ENCODE data around the gene CABCOCO1. TPM values are rescaled to one million over a fixed set of nuclear protein-coding genes. Genes with fewer than 3 reads are reported as not detected.
"Not testable (repeated sequence)": the region's sequence is repeated elsewhere in the genome, so short reads cannot be mapped to it uniquely, and the experiment has no call there.

CABCOCO1 gene
- polyA plus RNA-seq, 1 of the 3 experiments (the other 2 are of a cell fraction), result 0.71 TPM

- Histone ChIP-seq H3K9ac (no peak overlapping the region), H3K27ac (ENCODE audit: low read depth in 2 of 2, low read length in 1 of 2) (no peak overlapping the region), H3K4me3 (ENCODE audit: low read depth in 2 of 2, low read length in 1 of 2) (no peak overlapping the region), H3K79me2 (ENCODE audit: insufficient read depth) (no peaks in the 10 kb centered on the region), H3K9me2 (no peaks in the 10 kb centered on the region), H3K36me3 (replicated peaks in 1 of 2; ENCODE audit: control insufficient read depth in 1 of 2, insufficient read depth in 2 of 2, low read length in 1 of 2) (no peaks in the 10 kb centered on the region), H2AFZ (ENCODE audit: low read depth) (no peak overlapping the region), H3K27me3 (ENCODE audit: insufficient read depth) (no peaks in the 10 kb centered on the region), H3K4me1 (ENCODE audit: control insufficient read depth in 1 of 2, insufficient read depth in 2 of 2, low read depth in 1 of 2, low read length in 1 of 2) (no peaks in the 10 kb centered on the region), H3K4me2 (no peak overlapping the region), H3F3A (replicated peaks; ENCODE audit: insufficient read depth) (no peaks in the 10 kb centered on the region), H4K20me1 (ENCODE audit: insufficient read depth) (no peaks in the 10 kb centered on the region), H3K9me3 (no peaks in the 10 kb centered on the region)
- ChIA-PET POLR2A (no interaction called here), CTCF (no interaction called here)
- TF ChIP-seq GATA2 (CRISPR knock-in tag; IDR thresholded peaks at IDR 0.05) (no peak), JUND (IDR thresholded peaks at IDR 0.05) (no peak), ELF1 (IDR thresholded peaks at IDR 0.05) (no peak)
- DNase-seq, result no peak
- 90% methylated on average over 3 of the region's 3 CpGs for WGBS (ENCODE audit: low lambda C conversion rate)
These were observed 22.3 kb downstream of the CABCOCO1 start for GRCh38 chr10:61684894-61685507.

- H3K27me3 ChIP-seq (ENCODE audit: insufficient read depth), result no peaks in the 10 kb centered on the region
- H3K9ac ChIP-seq, result no peak overlapping the region
- H4K20me1 ChIP-seq (ENCODE audit: insufficient read depth), result no peaks in the 10 kb centered on the region
- TF ChIP-seq SIN3A (IDR thresholded peaks at IDR 0.05; ENCODE audit: borderline replicate concordance, low read depth, low read length), result no peak
- no peak for TF ChIP-seq MAX (IDR thresholded peaks at IDR 0.05; ENCODE audit: low read depth)
- TF ChIP-seq REST (IDR thresholded peaks at IDR 0.05; ENCODE audit: low read depth, low read length), result no peak
- TF ChIP-seq TEAD4 (IDR thresholded peaks at IDR 0.05; ENCODE audit: borderline replicate concordance, insufficient read depth), result no peak
- TF ChIP-seq FOXJ3 (CRISPR knock-in tag; IDR thresholded peaks at IDR 0.05), result no peak
- TF ChIP-seq TCF12 (IDR thresholded peaks at IDR 0.05), result no peak
- TF ChIP-seq FOSL2 (IDR thresholded peaks at IDR 0.05; ENCODE audit: borderline replicate concordance, low read depth), result no peak
- TF ChIP-seq FOXM1 (IDR thresholded peaks at IDR 0.05; ENCODE audit: low read depth), result no peak
- TF ChIP-seq NFIC (IDR thresholded peaks at IDR 0.05; ENCODE audit: borderline replicate concordance), result no peak
- TF ChIP-seq USF2 (IDR thresholded peaks at IDR 0.05; ENCODE audit: borderline replicate concordance, low read depth, low read length), result no peak
- no peak for TF ChIP-seq SMC3 (IDR thresholded peaks at IDR 0.05; ENCODE audit: low read depth, low read length)
- no peaks in the 10 kb centered on the region for H3K79me2 ChIP-seq (ENCODE audit: insufficient read depth)
- H3K4me1 ChIP-seq (ENCODE audit: control insufficient read depth in 1 of 2, insufficient read depth in 2 of 2, low read depth in 1 of 2, low read length in 1 of 2), result no peaks in the 10 kb centered on the region; a peak in 1 of 4 replicates
- no peak overlapping the region for H3K27ac ChIP-seq (ENCODE audit: low read depth in 2 of 2, low read length in 1 of 2)
- 93% methylated on average over 11 of the region's 11 CpGs for WGBS (ENCODE audit: low lambda C conversion rate)
- no peak overlapping the region for H2AFZ ChIP-seq (ENCODE audit: low read depth)
- H3K36me3 ChIP-seq (replicated peaks in 1 of 2; ENCODE audit: control insufficient read depth in 1 of 2, insufficient read depth in 2 of 2, low read length in 1 of 2), result no peaks in the 10 kb centered on the region
- no peak for DNase-seq
- no peaks in the 10 kb centered on the region for H3K9me2 ChIP-seq
- POLR2A ChIA-PET, result no interaction called here
- H3K4me3 ChIP-seq (ENCODE audit: low read depth in 2 of 2, low read length in 1 of 2), result no peak overlapping the region
- CTCF ChIA-PET, result no interaction called here
- H3F3A ChIP-seq (replicated peaks; ENCODE audit: insufficient read depth), result no peaks in the 10 kb centered on the region
- no peak overlapping the region for H3K4me2 ChIP-seq
- no peaks in the 10 kb centered on the region for H3K9me3 ChIP-seq
These were observed 26.0 kb downstream of the CABCOCO1 start for GRCh38 chr10:61688551-61689308.

GRCh38 chr10:61691667-61692066 is 28.9 kb downstream of the CABCOCO1 start:
- 100% methylated on average over 2 of the region's 2 CpGs for WGBS (ENCODE audit: low lambda C conversion rate)
- DNase-seq; H3K27me3 ChIP-seq (ENCODE audit: insufficient read depth); H3K79me2 ChIP-seq (ENCODE audit: insufficient read depth); H3K36me3 ChIP-seq (replicated peaks in 1 of 2; ENCODE audit: control insufficient read depth in 1 of 2, insufficient read depth in 2 of 2, low read length in 1 of 2); H3K9me2 ChIP-seq; POLR2A ChIA-PET; H2AFZ ChIP-seq (ENCODE audit: low read depth); H3F3A ChIP-seq (replicated peaks; ENCODE audit: insufficient read depth); H3K9ac ChIP-seq; H3K27ac ChIP-seq (ENCODE audit: low read depth in 2 of 2, low read length in 1 of 2); H3K4me3 ChIP-seq (ENCODE audit: low read depth in 2 of 2, low read length in 1 of 2); H3K4me1 ChIP-seq (ENCODE audit: control insufficient read depth in 1 of 2, insufficient read depth in 2 of 2, low read depth in 1 of 2, low read length in 1 of 2); CTCF ChIA-PET; H3K4me2 ChIP-seq; H3K9me3 ChIP-seq; H4K20me1 ChIP-seq (ENCODE audit: insufficient read depth): not testable (repeated sequence)
